HG03460 (cell line): ENCODE measurements around the gene NUDT19.
"Not testable (repeated sequence)": the region's sequence is repeated elsewhere in the genome, so short reads cannot be mapped to it uniquely, and the experiment has no call there.

Source experiments
- ATAC-seq: cut with Tn5 transposase; IDR thresholded peaks from one replicate; pipeline ENCODE4 v1.9.1; 2021; ENCODE audit not compliant: unreplicated experiment

NUDT19 gene

DNA sequence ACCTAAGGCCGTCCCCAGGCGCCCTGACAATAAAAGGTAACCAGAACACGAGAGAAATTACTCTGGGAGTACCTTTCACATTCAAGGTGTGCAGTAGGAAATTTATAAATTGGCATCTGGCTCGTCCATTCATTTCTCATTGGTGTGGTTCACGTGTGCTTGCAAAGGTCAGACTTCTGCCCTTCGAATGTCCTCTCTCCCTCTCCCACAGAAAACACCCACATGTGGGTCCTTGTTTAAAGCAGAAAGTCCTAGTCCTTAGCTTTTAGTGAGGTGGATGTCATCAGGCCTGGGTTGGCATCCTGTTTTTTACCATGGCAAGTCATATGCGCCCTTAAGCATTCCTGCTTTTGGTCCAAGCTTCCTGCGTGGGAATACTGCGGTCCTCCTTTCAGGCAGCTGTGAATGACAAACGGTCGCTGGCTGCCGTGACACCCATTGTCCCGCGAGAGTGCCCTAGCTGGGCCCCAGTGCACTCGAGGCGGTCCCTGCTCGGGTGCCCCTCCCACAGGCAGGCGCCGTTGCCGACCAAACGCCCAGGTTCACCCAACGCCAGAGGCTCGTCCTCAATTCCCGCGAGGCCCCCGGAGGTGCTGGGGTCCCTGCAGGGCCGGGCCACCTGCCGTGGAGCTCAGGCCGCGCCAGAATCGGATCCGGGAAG lies at the start of gene NUDT19:
TSS of gene NUDT19 (plus strand) at position 531 of the 661 bp plus-strand sequence. CDS start 140 bp downstream, outside the sequence.
- peak; percentile 80 for ATAC-seq

- no peak for ATAC-seq
Observed at GRCh38 chr19:32642771-32643170, 48.9 kb upstream of the NUDT19 start.

DNA sequence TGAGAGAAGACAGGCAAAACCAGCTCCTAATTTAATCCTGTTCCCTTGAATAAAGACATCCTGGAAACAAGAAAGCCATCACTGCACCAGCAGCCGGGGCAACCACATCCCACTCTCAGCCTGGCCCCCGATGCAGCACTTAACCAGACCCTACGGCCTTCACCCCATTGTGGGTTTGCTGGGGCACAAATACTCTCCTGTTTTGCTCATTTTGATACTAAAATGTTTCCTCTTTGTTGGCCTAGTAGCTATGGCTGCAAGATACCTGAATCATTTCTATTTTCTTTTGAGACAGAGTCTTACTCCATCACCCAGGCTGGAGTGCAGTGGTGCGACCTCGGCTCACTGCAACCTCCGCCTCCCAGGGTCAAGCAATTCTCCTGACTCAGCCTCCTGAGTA lies 45.1 kb upstream of the NUDT19 start:
- ATAC-seq = no peak

DNA sequence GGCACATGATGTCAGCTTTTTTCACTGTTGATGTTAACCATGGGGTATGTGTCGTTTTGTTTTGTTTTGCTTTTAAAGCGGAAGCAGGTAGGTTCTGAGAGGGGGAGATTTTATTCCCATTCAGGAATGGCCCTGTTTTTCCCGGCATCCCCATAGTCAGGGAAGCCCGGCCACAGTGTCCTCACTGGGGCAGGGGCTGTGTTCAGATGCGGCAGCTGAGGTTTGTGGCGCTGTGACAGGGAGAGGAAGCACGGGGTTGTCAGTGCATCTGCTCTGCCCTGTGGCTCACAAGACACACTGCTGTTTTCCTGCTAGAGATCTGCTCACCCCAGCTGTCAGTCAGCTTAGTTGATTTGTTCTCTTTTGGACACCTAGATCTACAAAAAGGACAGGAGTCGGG lies 44.3 kb upstream of the NUDT19 start:
- no peak for ATAC-seq

- ATAC-seq = no peak
Observed at GRCh38 chr19:32649751-32650150, 41.9 kb upstream of the NUDT19 start.

DNA sequence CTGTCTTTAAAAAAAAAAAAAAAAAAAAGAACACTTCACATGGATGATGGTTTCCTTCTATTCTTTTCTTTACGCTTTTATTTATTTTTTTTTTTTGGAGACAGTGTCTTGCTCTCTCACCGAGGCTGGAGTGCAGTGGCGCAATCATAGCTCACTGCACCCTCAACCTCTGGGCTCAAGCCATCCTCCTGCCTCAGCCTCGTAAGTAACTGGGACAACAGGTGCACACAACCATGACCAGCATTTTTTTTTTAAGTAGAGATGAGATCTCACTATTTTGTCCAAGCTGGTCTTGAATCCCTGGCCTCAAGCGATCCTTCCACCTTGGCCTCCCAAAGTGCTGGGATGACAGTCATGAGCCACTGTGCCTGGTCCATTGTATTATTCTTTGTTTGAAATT lies 41.0 kb upstream of the NUDT19 start:
- no peak for ATAC-seq

DNA sequence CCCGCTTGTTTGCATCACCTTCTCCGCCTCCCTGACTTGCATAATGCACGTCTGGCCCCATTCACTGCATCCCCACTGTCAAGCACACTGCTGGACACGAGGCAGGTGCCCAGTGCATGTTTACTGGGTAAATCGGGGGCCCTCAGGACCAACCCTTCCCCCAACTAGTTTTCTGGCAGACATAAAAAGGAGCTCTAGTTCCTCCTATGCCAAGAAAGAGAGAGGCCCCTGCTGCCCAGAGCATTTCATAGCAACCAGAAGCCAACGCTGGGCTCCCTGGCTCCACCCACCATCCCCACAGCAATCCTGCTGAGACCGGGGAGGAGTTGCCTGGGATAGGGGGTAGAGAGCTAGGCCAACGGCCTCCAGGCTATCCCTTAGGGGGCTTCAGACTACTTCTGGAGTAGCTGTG lies 39.9 kb upstream of the NUDT19 start:
- no peak for ATAC-seq

- ATAC-seq = not testable (repeated sequence)
Observed at GRCh38 chr19:32652331-32652730, 39.3 kb upstream of the NUDT19 start.

DNA sequence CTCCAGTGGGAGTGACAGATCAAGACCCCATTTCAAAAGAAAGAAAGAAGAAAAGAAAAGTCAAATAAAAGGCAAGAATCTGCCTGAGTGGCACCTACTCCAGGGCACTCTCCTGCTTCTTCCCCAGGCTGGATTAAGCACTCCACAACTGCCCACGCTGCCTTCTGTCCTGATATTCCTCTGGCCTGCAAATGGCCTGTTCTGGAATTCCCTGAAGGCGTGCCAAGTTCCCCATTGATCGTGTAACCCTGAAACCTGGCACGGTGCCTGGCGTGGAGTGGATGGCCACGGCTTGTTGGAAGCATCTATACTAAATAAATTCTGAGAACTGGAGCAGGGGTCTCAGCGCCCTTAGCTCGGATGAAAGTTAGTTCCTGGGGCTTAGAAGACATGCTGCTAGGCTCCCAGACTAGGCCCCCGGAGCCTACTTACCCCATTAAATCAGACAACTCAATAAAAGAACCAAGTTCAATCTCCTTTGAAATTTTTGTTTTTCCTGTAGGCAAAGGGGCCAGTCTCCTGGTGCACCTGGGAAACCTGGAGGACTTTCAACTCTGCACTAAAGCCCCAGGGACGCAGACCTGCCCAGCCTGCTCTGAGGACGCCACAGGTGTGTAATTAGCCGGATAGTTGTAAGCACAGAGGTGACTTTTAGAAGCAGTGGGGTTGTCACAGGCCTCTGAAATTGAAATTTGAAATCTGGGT lies 38.6 kb upstream of the NUDT19 start:
- ATAC-seq = no peak

DNA sequence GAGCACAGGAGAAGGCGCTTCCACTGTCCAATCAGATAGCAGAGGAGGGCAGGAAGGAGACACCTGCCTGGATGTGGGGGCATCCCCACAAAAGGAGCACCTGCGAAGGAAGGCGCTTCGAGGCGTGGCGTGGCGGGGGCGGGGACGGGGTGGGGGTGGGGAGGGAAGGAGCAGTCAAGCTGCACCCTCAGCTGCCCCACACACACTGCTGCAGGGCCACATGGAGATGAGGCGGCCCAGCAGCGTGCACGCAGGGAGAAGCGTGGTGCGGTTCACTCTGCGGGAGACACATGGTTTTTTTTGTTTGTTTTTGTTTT lies 38.1 kb upstream of the NUDT19 start:
- no peak for ATAC-seq

- not testable (repeated sequence) for ATAC-seq
Observed at GRCh38 chr19:32656379-32656778, 35.2 kb upstream of the NUDT19 start.

- no peak for ATAC-seq
Observed at GRCh38 chr19:32658075-32658474, 33.5 kb upstream of the NUDT19 start.

GRCh38 chr19:32658527-32658926 lies 33.1 kb upstream of the NUDT19 start:
- no peak for ATAC-seq

- ATAC-seq = no peak
Observed at GRCh38 chr19:32661318-32661717, 30.3 kb upstream of the NUDT19 start.

DNA sequence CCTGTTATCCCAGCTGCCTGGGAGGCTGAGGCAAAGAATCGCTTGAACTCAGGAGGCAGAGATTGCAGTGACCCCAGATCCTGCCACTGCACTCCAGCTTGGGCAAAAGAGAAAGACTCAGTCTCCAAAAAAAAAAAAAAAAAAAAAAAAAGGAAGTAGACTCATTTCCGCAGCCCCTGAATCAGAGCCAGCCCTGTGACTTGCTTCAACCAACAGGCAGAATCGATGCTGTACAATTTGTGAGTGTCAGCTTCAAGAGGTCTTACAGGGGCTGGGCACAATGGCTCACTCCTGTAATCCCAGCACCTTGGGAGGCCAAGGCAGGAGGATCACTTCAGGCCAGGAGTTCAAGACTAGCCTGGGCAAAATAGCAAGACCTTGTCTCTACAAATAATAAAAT lies 29.4 kb upstream of the NUDT19 start:
- ATAC-seq = no peak

- no peak for ATAC-seq
Observed at GRCh38 chr19:32666084-32666483, 25.5 kb upstream of the NUDT19 start.

- no peak for ATAC-seq
Observed at GRCh38 chr19:32669310-32669709, 22.3 kb upstream of the NUDT19 start.

DNA sequence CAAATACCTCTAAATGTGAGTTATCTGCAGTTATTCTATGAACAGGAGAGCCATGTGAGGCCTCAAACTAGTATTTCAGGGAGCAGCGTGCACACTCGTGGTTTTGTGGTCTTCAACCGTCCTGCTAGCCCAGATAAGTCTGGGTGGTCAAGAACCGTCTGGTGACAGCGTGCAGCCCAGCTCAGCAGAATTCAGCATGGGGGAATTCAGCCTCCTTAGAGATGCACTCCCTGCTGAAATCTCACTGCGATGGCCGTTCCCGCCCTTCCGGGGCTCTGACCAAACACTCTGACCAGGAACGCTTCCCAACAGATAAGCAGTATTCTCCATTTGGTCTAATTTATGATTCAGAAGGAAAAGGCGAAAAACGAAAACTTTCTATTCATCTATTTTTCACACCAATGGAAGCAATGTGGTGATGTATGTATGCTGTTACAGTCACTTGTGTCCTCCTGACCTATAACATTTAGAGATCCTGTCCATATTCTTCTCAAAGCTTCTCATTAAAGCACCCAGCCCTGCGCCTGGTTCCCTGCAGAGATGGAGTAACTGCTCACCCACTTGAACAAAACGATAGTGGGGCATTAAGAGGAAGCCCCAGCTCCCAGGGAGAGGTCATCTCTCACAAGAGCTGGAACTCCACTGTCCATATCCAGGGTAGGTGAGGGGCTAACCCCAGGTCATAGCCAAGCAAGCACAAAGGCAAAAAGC lies 19.6 kb upstream of the NUDT19 start:
- ATAC-seq = no peak

DNA sequence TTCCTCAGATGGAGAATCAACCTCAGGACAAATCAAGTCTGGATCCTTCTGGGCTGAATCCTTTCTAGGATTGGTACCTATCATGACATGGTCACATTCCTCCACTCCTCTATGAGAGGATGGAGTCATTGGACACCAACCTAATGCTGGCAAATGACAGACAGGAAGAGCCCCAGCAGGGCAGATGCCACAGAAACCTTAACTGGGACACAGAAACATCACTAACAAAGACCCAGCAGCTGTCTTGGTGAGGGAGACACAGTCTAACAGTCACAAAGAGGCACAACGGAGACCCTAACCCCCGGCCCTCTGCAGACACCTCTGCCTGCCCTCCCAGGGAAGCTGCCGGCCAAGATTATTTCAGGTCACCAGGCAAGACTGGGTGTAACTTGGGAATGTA lies 18.8 kb upstream of the NUDT19 start:
- ATAC-seq = no peak

GRCh38 chr19:32673573-32673972 lies 18.0 kb upstream of the NUDT19 start:
- no peak for ATAC-seq

DNA sequence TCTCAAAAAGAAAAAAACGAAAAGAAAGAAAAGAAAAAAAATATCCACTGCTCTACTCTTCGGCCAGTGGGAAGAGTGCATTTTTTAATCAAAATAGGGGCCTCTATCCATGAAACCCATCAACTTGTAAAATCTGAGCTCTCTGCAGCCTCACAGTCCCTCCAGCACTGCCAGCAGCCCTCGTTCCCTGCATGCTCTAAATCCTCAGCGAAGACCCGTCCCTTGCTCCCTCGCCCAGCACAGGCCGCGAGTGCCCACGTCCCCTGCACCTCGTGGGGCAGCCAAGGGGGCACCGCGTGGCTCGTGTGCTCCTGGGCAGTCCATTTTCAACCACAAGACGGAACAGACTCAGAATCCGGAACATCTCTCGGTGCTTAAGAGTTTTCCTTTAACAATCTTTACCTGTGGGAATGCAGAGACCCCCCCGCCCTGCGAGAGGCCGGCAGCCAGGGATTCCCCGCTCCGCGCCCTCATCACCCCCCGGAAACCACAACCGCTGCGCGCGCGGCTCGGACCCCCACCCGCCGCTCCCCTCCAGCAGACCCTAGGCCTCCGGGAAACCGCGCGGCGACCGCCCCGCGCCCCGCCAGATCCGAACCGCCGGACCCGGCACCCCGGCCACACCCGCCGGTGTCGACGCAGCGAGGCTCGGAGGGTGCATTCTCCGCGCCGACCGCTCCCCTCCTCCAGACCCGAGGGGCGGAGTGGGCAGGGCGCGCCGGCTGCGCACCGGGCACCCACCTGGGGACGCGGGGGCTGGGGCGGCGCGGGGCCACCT lies 17.3 kb upstream of the NUDT19 start:
- ATAC-seq = no peak
